Iris pigment epithelial cell (primary cell): Measurements from ENCODE around the gene DDAH2.

Source experiments
- DNase-seq: peaks from one replicate; pipeline ENCODE4 v3.0.0-alpha.2; 2011; ENCODE audit warnings: low read depth

Gene DDAH2

DNA sequence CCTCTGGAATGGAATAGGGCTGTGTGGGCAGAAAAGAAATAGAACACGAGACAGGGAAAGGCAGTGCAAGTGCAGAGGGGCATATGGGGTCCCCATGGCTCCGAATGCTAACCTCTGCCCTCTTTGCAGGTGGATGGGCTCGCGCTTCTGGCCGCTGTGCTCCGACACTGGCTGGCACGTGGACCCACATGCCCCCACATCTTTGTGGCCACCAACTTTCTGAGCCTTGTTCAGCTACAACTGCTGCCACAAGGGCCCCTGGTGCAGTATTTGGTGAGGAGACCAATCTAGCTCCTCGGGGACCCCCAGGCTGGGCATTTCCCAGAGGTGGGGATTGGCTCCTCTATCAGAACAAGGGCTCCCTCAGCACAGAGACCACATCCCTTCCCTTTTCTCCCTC, 32.2 kb upstream of the DDAH2 start:
- no peak for DNase-seq

- no peak for DNase-seq
Measured at GRCh38 chr6:31760790-31761189, 31.7 kb upstream of the DDAH2 start.

GRCh38 chr6:31758281-31758680, 29.2 kb upstream of the DDAH2 start:
- DNase-seq: no peak

DNA sequence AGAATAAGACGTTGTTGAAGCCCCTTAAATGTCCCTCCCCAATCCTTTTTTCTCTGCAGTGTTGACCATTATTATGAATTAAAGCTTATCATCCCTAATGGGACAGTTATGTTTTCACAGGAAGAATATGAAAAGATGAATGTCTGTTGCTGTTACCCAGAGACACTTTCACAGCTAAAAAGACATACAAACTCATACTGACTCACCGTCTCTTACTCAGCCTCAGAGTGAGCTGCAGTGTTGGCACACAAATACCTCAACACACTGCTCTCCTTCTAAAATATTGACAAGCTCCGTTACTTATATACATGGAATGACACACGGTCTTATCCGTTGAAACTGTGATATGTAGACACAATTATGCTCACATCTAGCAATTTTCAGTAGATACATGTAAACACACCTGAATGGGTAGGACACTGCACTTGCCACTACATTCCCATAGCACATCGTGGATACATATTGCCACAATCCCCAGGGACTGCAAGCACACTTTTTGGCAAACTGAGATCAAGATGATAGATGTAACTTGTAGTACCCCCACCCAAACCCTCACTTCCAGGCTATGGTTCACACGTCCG, 23.7 kb upstream of the DDAH2 start:
- DNase-seq: peak; percentile 88

DNA sequence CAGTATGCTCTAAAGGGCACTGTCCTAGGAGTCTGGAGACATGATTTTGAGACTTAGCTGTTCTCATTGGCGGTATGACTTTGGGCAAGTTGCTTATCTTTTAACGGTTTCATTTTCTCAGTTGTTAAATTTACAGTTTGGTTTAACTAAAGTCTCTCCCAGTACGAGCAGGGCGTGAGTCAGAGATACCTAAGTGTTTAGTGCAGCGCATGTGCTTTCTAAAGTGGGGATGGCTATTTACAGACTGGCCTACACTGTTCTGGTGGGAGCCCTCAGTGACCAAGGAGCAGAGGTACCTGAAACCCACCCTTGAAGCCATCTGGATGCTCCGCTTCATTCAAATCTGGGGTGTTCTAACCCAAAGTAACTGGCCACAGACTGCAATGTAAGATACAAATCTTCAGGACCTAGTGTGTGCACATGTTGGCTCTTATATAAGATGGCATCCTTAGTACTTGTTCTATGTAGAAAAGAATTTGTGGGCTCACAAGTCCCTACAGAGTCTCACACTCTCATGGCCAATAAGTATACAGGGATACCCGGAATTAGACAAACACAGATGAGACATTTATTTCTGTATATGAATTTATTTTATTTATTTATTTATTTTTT, 21.4 kb upstream of the DDAH2 start:
- peak; percentile 86 for DNase-seq

- DNase-seq: no peak
Measured at GRCh38 chr6:31749301-31750036, 20.4 kb upstream of the DDAH2 start.

- no peak for DNase-seq
Measured at GRCh38 chr6:31744422-31744821, 15.3 kb upstream of the DDAH2 start.

DNA sequence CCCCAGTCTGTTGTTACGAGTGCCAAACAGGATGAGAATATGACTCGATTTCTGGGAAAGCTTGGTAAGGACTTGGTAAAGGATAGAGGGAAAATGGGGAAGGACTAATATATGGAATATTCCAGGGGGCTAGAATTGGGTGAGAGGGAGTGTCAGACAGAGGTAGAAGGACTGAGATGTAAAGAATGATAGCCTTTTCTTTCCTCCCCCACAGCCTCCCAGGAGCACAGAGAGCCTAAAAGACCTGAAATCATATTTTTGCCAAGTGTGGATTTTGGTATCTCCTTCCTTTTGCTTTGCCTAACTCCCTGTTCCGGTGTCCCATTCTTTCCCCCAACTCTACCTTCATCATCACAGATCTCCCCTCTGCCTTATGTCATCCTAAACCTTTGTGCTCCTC, 13.8 kb upstream of the DDAH2 start:
- no peak for DNase-seq

GRCh38 chr6:31741815-31742214, 12.7 kb upstream of the DDAH2 start:
- no peak for DNase-seq

GRCh38 chr6:31740397-31741223, 11.5 kb upstream of the DDAH2 start:
- DNase-seq: no peak

- peak; percentile 99 for DNase-seq
Measured at GRCh38 chr6:31739639-31740396, 10.7 kb upstream of the DDAH2 start, which contains the start of gene MSH5. TSS of gene MSH5 (plus strand) at chr6:31740005. CDS start at chr6:31740467, 462 bp downstream.

DNA sequence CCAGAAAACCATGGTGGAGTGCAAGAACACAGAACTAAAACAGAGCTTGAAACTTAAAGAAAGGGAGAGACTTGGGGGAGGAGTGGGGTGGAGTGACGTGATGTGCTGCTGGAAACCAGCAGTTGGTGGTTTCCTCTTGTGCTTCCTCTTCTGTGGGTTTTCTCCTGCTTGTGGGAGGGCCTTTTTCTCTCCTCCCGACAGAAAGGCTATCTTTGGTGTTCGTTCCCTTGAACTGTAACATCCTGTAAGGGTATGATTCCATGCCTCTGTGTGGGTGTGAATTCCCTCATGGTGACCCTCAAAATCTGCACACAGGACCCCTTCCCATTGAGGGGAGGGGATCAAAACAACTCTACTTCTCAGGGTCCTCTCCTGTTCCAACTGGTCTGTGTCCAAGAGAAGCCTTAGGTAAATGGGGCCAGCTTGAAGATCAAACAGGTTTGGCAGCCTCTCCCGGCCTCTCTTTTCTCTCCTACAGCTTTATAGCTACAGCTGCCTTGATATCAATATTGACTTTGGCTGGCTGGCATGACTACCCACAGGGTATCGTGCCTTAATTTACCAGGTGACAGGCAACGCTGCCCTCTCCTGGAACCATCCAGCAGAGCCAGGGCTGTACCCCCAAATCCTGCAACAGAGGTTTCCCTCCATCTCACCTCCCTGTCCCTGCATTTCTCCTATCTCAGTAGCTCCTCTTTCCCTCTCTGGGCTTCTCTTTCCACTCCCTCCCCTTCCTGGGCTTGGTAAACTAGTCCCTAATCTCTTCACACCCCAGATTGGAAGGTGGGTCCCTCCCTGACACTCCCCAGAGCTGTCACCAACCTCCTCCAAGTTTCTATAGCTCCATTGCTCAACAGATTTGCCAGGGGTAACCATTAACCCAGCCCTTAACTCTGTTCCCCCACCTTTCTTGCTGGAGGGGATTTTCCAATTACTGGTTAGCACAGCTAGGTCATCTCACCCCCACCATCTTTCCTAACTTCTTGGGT, 9.2 kb upstream of the DDAH2 start:
- DNase-seq: peak; percentile 94

DNA sequence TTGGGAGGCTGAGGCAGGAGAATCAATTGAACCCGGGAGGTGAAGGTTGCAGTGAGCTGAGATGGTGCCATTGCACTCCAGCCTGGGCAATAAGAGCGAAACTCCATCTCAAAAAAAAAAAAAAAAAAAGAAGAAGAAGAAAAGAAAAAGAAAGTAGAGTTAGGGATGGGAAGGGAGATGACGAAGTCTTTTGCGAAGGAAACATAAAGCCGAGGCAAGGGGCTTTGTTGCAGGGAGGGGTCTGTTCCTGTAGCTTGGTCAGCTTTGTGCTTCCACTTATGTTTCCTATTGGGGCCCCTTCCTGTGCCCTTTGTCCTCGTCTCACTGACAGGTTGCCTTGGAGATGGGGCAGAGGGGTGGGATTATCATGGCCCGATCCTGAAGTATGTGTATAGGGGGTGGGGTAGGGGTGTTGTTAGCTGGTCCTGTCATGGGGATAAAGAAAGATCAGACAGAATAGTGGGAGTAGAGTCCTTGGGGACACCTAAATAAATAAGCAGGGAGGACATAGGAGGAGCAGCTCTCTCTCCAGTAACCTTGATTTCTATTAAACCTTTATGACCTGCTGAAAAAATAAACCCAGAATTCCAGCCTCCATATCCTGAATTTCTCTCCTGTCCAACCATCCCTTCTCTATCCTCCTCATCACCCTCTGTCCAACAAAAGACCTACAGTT, 8.4 kb upstream of the DDAH2 start:
- no peak for DNase-seq

GRCh38 chr6:31736768-31737314, 7.7 kb upstream of the DDAH2 start:
- DNase-seq: no peak

GRCh38 chr6:31736021-31736767, 7.1 kb upstream of the DDAH2 start, which contains the start of gene CLIC1:
TSS of gene CLIC1 (minus strand) at chr6:31736530. CDS start at chr6:31736300, 230 bp downstream.
- DNase-seq: peak; percentile 85

GRCh38 chr6:31734821-31735406, 5.8 kb upstream of the DDAH2 start:
- peak; percentile 79 for DNase-seq

DNA sequence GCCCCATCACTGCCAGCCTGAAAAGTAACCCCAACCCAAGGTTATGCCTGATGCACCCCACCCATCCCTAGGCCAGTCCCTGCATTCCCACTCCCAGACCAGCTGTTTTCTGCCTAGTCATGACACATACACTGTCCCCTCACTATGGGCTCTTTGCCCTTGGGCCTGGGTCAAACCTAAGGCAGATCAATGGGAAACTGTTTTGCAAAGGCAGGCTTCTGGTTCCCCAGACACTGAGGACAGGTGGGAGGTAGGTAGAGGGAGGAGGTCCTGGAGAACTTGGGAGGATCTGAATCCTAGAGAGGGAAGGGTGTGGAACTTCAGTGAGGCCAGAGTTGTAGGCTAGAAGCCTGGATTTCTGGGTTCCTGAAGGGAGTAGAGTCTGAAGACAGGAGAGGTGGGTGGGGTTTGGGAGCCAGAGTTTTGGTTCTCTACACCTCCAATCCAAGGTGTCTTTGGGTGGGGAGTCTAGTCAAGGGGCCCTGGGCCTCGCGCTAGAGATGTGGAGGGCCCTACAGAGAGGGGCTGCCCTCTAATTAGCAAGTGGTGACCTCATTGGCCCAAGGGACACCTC, 5.2 kb upstream of the DDAH2 start:
- no peak for DNase-seq

DNA sequence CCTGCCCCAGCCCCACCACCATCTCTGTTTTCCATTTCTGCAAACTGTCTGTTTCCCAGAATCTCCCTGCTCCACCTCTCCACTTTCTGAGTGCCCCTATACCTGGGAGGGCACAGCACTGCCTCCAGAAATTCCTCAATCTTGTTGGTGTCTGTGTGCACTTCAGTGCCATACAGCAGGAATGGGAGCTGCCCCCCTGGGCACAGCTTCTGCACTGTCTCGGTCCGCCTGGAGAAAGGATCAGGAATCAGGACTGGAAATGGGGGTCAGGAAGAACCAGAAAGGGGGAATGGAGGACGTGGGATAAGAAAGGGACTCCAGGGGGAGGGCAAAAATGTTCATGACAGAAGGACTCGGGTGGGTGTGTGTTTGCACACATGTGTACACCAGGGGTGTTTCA, 4.6 kb upstream of the DDAH2 start:
- DNase-seq: no peak
